Measurements from ENCODE around the gene MCU.

- TF ChIP-seq POLR2A (IDR thresholded peaks at IDR 0.05), result no peak
- TF ChIP-seq CTCF (IDR thresholded peaks at IDR 0.05), result no peak
- TF ChIP-seq EP300 (IDR thresholded peaks at IDR 0.05), result no peak
- no peak for TF ChIP-seq POLR2AphosphoS5 (IDR thresholded peaks at IDR 0.05)
These were observed 28.0 kb upstream of the MCU start for GRCh38 chr10:72663971-72664370.

All from gastroesophageal sphincter (tissue), 3 donors.